CD14-positive monocyte (primary cell): ENCODE results near the gene SH3GLB2. TPM values are rescaled to one million over a fixed set of nuclear protein-coding genes. Genes with fewer than 3 reads are reported as not detected.
A peak's percentile ranks its signal among the peaks of the same experiment; 100 is the strongest.

ENCODE experiments used
- DNase-seq, 3 donors: peaks; one replicate each; pipeline ENCODE4 v3.0.0-alpha.2; 2011 to 2022
- H2AFZ ChIP-seq: 2 replicates; pipeline ENCODE4 v1.6.0; 2012; ENCODE audit warnings: mild to moderate bottlenecking, low read depth, low read length, inconsistent platforms; ENCODE audit not compliant: insufficient read depth, poor library complexity, severe bottlenecking
- H3K27ac ChIP-seq, 2 donors: 1 replicate in 1 of 2; 2 replicates in 1 of 2; pipeline ENCODE4 v1.5.1; 2012 to 2013; ENCODE audit warnings: low read length in 2 of 2, control low read depth in 1 of 2, inconsistent platforms in 1 of 2, low read depth in 1 of 2, mild to moderate bottlenecking in 1 of 2
- H3K27me3 ChIP-seq, 2 donors: one replicate each; pipeline versions ENCODE4 v1.6.0 to v1.6.1; 2011 to 2013; ENCODE audit warnings: low read length in 2 of 2; ENCODE audit not compliant: control insufficient read depth in 2 of 2, insufficient read depth in 2 of 2
- H3K36me3 ChIP-seq, 2 donors: replicated peaks in 1 of 2; 1 replicate in 1 of 2; 2 replicates in 1 of 2; pipeline versions ENCODE4 v1.5.1 to v1.6.1; 2012 to 2013; ENCODE audit warnings: low read length in 2 of 2, control low read depth in 1 of 2, inconsistent platforms in 1 of 2, mild to moderate bottlenecking in 1 of 2; ENCODE audit not compliant: insufficient read depth in 2 of 2, control insufficient read depth in 1 of 2
- H3K4me1 ChIP-seq, 2 donors: 1 replicate in 1 of 2; 2 replicates in 1 of 2; pipeline versions ENCODE4 v1.5.1 to v1.6.1; 2012 to 2013; ENCODE audit warnings: low read length in 2 of 2, control low read depth in 1 of 2, inconsistent platforms in 1 of 2, mild to moderate bottlenecking in 1 of 2, moderate library complexity in 1 of 2; ENCODE audit not compliant: insufficient read depth in 2 of 2, control insufficient read depth in 1 of 2
- H3K4me2 ChIP-seq: replicated peaks from 2 replicates; pipeline ENCODE3; 2012; ENCODE audit warnings: low read length, moderate library complexity, mild to moderate bottlenecking; ENCODE audit not compliant: poor library complexity, severe bottlenecking; ENCODE audit errors: extremely low read depth
- H3K4me3 ChIP-seq, 3 experiments: fragments of 200-600 bp in 1 of 3; sonication (generic) in 1 of 3; replicated peaks in 1 of 3; 1 replicate in 2 of 3; 2 replicates in 1 of 3; pipeline ENCODE4 v1.5.1; 2011 to 2013; ENCODE audit warnings: low read length in 3 of 3, mild to moderate bottlenecking in 3 of 3, control low read depth in 2 of 3, low read depth in 2 of 3, inconsistent platforms in 1 of 3, moderate library complexity in 1 of 3
- H3K79me2 ChIP-seq: 2 replicates; pipeline ENCODE4 v1.6.0; 2012; ENCODE audit warnings: mild to moderate bottlenecking, control low read depth, inconsistent platforms, low read length, moderate library complexity; ENCODE audit not compliant: insufficient read depth
- H3K9ac ChIP-seq: 2 replicates; pipeline ENCODE4 v1.6.0; 2017; ENCODE audit warnings: low read length, mild to moderate bottlenecking; ENCODE audit not compliant: insufficient read depth, poor library complexity, severe bottlenecking
- H3K9me3 ChIP-seq, 2 donors: replicated peaks in 1 of 2; 1 replicate in 1 of 2; 2 replicates in 1 of 2; pipeline versions ENCODE4 v1.5.1 to v1.6.1; 2012 to 2013; ENCODE audit warnings: low read length in 2 of 2, control low read depth in 1 of 2; ENCODE audit not compliant: control insufficient read depth in 1 of 2, insufficient read depth in 1 of 2
- H4K20me1 ChIP-seq: 2 replicates; pipeline ENCODE4 v1.6.0; 2012; ENCODE audit warnings: mild to moderate bottlenecking, low read length, control low read depth, moderate library complexity; ENCODE audit not compliant: insufficient read depth
- H3K27ac Mint-ChIP-seq, 7 donors: one replicate each; pipeline ENCODE4 v1.8.0; 2020; ENCODE audit warnings: mild to moderate bottlenecking in 7 of 7, mixed read lengths in 7 of 7, moderate library complexity in 6 of 7, inconsistent platforms in 2 of 7
- H3K27me3 Mint-ChIP-seq, 3 donors: one replicate each; pipeline ENCODE4 v1.8.0; 2021 to 2022; ENCODE audit warnings: low read depth in 3 of 3, mild to moderate bottlenecking in 3 of 3, mixed read lengths in 3 of 3, moderate library complexity in 3 of 3, inconsistent platforms in 1 of 3
- H3K36me3 Mint-ChIP-seq, 2 donors: one replicate each; pipeline ENCODE4 v1.8.0; 2020; ENCODE audit warnings: mixed read lengths in 2 of 2, inconsistent platforms in 1 of 2, mild to moderate bottlenecking in 1 of 2
- H3K4me1 Mint-ChIP-seq: one replicate; pipeline ENCODE4 v1.8.0; 2020; ENCODE audit warnings: mild to moderate bottlenecking, mixed read lengths
- H3K4me3 Mint-ChIP-seq, 2 donors: one replicate each; pipeline ENCODE4 v1.8.0; 2020; ENCODE audit warnings: mild to moderate bottlenecking in 2 of 2, mixed read lengths in 2 of 2, moderate library complexity in 1 of 2
- H3K9me3 Mint-ChIP-seq, 7 donors: one replicate each; pipeline ENCODE4 v1.8.0; 2020 to 2022; ENCODE audit warnings: mixed read lengths in 7 of 7, mild to moderate bottlenecking in 6 of 7, moderate library complexity in 6 of 7, inconsistent platforms in 2 of 7
- WGBS: methylation state at CpG from one replicate; pipeline ENCODE4 v1.1.5; 2013; ENCODE audit warnings: missing lambda C conversion rate; ENCODE audit not compliant: insufficient coverage; 5-methylcytosine and 5-hydroxymethylcytosine counted together
- intact Hi-C, 2 donors: fragments of 100-400 bp; cut with micrococcal nuclease; formaldehyde crosslinking; loops; one replicate each; pipeline versions ENCODE4 v1.15.0 to v1.15.1; 2023
- polyA plus RNA-seq, 3 donors: library from polyadenylated mRNA; depleted of rRNA in 1 of 3; unstranded in 2 of 3; stranded (reverse) in 1 of 3; fragments of 300-500 nt in 2 of 3; fragments of >200 nt in 1 of 3; fragmentation: Illumina TruSeq in 2 of 3; gene quantifications; 1 replicate in 2 of 3; 2 replicates in 1 of 3; pipeline ENCODE4 v1.2.3, GENCODE V29; 2012 to 2021
- TF ChIP-seq, protein P1 (sequence below): fragments of 200-600 bp; IDR thresholded peaks from one replicate; pipeline ENCODE4 v1.8.0; 2022; ENCODE audit warnings: antibody characterized with exemption, mild to moderate bottlenecking

The SH3GLB2 gene
- polyA plus RNA-seq, 3 donors: 8.0 to 77.0 (median 25.9) TPM

DNA sequence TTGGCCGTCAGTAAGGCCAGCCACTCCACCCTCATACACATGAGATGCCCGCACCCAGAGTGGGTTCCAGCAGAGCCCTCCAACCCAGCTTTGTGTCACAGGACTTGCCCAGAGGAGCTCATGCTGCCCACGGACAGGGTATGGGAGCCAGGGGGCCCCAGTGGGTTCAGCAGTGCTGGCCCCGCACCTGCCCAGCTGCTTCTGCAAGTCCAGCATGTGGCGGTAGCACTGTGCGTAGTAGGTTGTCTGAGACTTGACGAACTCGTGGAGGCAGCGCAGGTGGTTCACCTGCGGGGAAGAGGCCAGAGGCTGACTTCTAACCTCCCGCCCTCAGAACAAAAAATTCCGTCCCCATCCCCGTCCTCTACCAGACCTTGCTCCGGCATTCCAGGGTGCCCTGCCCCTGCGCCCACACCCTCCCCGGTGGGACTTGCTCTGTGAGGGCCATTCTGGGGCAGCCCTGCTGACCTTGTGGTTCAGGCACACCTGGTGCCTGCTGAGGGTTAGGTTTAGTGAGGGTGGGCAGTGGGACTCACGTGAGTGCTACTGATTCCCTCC lies 18.5 kb downstream of the SH3GLB2 start:
- Histone ChIP-seq H3K4me1 (peaks cover 5% of the 10 kb centered on the region in 2 donors), H3K27me3 (no peaks in the 10 kb centered on the region), H2AFZ (no peak overlapping the region), H3K27ac (no peak overlapping the region), H3K9me3 (no peaks in the 10 kb centered on the region), H3K36me3 (peaks cover 59 to 81% of the 10 kb centered on the region in 2 donors), H3K79me2 (no peaks in the 10 kb centered on the region), H3K4me3 (no peak overlapping the region), H3K9ac (no peak overlapping the region), H3K4me2 (no peak overlapping the region), H4K20me1 (no peaks in the 10 kb centered on the region)
- H3K27me3 Mint-ChIP-seq: peaks cover 0 to 3% (median 0%) of the 10 kb centered on the region in 3 donors
- intact Hi-C loops: no loop called here
- no peak for DNase-seq
- H3K27ac Mint-ChIP-seq: peak overlapping the region in 1 of 7 donors; percentile 76
- H3K4me3 Mint-ChIP-seq: no peak overlapping the region
- H3K9me3 Mint-ChIP-seq: no peaks in the 10 kb centered on the region
- H3K36me3 Mint-ChIP-seq: peaks cover 54 to 85% of the 10 kb centered on the region in 2 donors
- TF ChIP-seq, protein P1, sequence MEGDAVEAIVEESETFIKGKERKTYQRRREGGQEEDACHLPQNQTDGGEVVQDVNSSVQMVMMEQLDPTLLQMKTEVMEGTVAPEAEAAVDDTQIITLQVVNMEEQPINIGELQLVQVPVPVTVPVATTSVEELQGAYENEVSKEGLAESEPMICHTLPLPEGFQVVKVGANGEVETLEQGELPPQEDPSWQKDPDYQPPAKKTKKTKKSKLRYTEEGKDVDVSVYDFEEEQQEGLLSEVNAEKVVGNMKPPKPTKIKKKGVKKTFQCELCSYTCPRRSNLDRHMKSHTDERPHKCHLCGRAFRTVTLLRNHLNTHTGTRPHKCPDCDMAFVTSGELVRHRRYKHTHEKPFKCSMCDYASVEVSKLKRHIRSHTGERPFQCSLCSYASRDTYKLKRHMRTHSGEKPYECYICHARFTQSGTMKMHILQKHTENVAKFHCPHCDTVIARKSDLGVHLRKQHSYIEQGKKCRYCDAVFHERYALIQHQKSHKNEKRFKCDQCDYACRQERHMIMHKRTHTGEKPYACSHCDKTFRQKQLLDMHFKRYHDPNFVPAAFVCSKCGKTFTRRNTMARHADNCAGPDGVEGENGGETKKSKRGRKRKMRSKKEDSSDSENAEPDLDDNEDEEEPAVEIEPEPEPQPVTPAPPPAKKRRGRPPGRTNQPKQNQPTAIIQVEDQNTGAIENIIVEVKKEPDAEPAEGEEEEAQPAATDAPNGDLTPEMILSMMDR: no peak
- peaks cover 4% of the 10 kb centered on the region for H3K4me1 Mint-ChIP-seq
- WGBS: over 99% methylated on average over 14 of the region's 17 CpGs

DNA sequence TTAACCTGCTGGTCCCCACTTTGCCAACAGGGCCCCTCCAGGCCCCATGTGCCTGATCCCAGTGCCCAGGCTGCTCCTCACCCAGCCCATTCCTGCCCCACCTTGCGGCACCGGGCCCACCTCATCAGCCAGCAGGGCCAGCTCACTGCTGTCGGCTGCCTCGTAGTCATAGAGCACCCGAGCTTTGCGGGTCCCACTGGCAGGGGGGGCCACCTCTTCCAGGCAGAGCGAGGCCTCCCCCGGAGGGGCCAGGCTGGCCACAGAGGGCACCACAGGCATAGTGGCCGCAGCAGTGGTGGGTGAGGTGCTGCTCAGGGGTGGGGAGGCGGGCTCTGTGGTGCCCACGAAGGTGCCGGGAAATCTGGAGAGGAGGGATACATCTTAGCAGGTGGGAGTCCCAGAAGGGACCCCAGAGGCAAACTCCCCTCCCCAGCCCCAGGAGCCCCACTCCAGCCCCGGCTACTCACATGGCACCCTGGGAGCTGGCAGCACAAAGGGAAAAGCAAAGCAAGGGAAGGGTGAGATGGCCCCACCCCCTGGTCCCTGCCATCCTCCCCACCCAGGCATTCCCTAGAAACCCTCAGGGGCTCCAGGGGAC lies 19.0 kb downstream of the SH3GLB2 start:
- 87% methylated on average over 7 of the region's 13 CpGs for WGBS
- Mint-ChIP-seq H3K27me3 (peaks cover 0 to 3% (median 0%) of the 10 kb centered on the region in 3 donors), H3K4me3 (no peak overlapping the region), H3K4me1 (no peaks in the 10 kb centered on the region), H3K27ac (no peak overlapping the region), H3K9me3 (no peaks in the 10 kb centered on the region), H3K36me3 (peaks cover 52 to 83% of the 10 kb centered on the region in 2 donors)
- H3K27ac ChIP-seq: no peak overlapping the region
- H3K4me3 ChIP-seq: no peak overlapping the region
- H4K20me1 ChIP-seq: no peaks in the 10 kb centered on the region
- no peaks in the 10 kb centered on the region for H3K27me3 ChIP-seq
- H3K79me2 ChIP-seq: no peaks in the 10 kb centered on the region
- intact Hi-C loops: no loop called here
- no peak for DNase-seq
- peaks cover 54 to 78% of the 10 kb centered on the region in 2 donors for H3K36me3 ChIP-seq
- no peak overlapping the region for H3K4me2 ChIP-seq
- no peaks in the 10 kb centered on the region for H3K9me3 ChIP-seq
- H3K9ac ChIP-seq: no peak overlapping the region
- H2AFZ ChIP-seq: no peak overlapping the region
- no peaks in the 10 kb centered on the region for H3K4me1 ChIP-seq
- TF ChIP-seq, protein P1: no peak
